ENCODE results near the gene SLC5A3. TPM values are rescaled to one million over a fixed set of nuclear protein-coding genes. Genes with fewer than 3 reads are reported as not detected.

SLC5A3 gene
- total and polyA plus RNA-seq, 2 of the 8 experiments (the other 6 are each of a cell fraction or from before 2014, with no cell fraction given) = 4.0 to 19.4 TPM

DNA sequence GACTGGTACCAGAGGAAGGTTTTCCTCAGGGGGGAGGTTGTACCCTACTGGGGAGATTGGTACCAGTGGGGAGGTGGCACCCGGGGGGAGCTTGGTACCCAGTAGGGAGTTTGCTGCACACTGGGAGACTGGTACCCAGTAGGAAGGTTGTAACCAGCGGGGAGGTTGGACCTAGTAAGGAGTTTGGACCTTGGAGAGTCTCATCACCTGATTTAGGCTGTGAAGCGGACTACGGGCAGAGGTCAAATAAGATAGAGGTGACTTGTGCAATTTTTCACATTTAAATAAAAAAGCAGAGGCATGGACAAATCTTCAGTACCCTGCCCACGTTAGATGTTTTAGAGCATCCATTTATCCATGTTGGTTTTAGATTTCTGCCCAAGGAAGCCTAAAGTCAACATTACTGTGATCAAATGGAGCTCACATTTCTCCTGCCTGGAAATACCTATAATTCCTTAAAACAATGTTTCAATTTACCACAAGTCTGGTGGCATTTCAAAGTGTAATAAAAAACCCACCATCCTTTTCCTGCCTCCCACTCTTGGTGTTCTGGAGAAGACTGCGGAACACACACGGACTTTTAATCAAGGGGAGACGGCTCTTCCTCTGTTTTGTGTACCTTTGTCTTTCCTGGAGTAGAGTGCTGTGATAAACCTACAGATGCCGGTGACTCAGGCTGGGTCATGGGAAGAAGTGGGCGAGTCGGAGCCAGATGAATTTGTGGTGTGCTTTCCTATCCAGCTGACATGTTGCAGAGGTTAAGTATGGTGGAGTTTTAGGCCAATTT, 36.2 kb upstream of the SLC5A3 start:
- no peak overlapping the region for H4K91ac ChIP-seq (replicated peaks; ENCODE audit: insufficient read length, low read length)
- H3K27me3 ChIP-seq (replicated peaks in 1 of 4; ENCODE audit: control insufficient read depth in 3 of 4, extremely low read depth in 1 of 4, insufficient read depth in 3 of 4, low read length in 3 of 4) = no peaks in the 10 kb centered on the region
- H2BK20ac ChIP-seq (ENCODE audit: low read length) = no peak overlapping the region
- no peaks in the 10 kb centered on the region for H3K23me2 ChIP-seq (ENCODE audit: low read depth, low read length)
- no peak overlapping the region for H2BK15ac ChIP-seq (ENCODE audit: low read length)
- H3K18ac ChIP-seq (ENCODE audit: extremely low read depth, low read length) = no peak overlapping the region
- no peak overlapping the region for H3K23ac ChIP-seq (ENCODE audit: insufficient read length)
- H3K79me1 ChIP-seq (ENCODE audit: low read depth, low read length) = no peaks in the 10 kb centered on the region; the same call in 1 of the 2 replicates
- H2BK120ac ChIP-seq (replicated peaks; ENCODE audit: low read depth, low read length) = no peak overlapping the region
- ChIA-PET POLR2A (ENCODE audit: partially characterized antibody) (no interaction called here), CTCF (ENCODE audit: partially characterized antibody) (no interaction called here)
- no peaks in the 10 kb centered on the region for H3K36me3 ChIP-seq (ENCODE audit: control insufficient read depth in 2 of 4, insufficient read depth in 4 of 4, low read length in 3 of 4)
- H4K20me1 ChIP-seq (replicated peaks in 1 of 2; ENCODE audit: control insufficient read depth in 1 of 2, insufficient read depth in 2 of 2, low read length in 2 of 2) = no peaks in the 10 kb centered on the region
- no peak overlapping the region for H2AFZ ChIP-seq (ENCODE audit: low read length)
- H3K79me2 ChIP-seq (ENCODE audit: control insufficient read depth in 1 of 2, insufficient read depth in 2 of 2, low read length in 2 of 2) = no peaks in the 10 kb centered on the region
- no peak overlapping the region for H3K14ac ChIP-seq (ENCODE audit: insufficient read length)
- no peak overlapping the region for H3K56ac ChIP-seq (replicated peaks; ENCODE audit: insufficient read length, low read depth, low read length)
- DNase-seq (ENCODE audit: low read depth in 1 of 2, low spot score in 2 of 2) = no peak
- no peak overlapping the region for H3K27ac ChIP-seq (ENCODE audit: low read depth, low read length)
- WGBS, 2 experiments (ENCODE audit: extremely low coverage in 1 of 2, insufficient coverage in 1 of 2, insufficient read length in 1 of 2, insufficient replicate concordance in 2 of 2, low coverage in 1 of 2, low lambda C conversion rate in 2 of 2, missing lambda C conversion rate in 1 of 2) = 96% methylated on average over 11 of the region's 11 CpGs; no CpG with 5 or more reads in 1 of the 2 experiments
- H3K4me1 ChIP-seq (replicated peaks in 1 of 4; ENCODE audit: control insufficient read depth in 3 of 4, insufficient read depth in 4 of 4, low read length in 3 of 4) = peaks cover 0 to 9% (median 2%) of the 10 kb centered on the region in 4 experiments; a peak in 3 of 7 replicates
- H3K4ac ChIP-seq (replicated peaks; ENCODE audit: insufficient read length, low read depth, low read length) = no peak overlapping the region
- H4K8ac ChIP-seq (ENCODE audit: extremely low read depth, insufficient read depth, low read length) = no peak overlapping the region
- no peak overlapping the region for H4K5ac ChIP-seq (ENCODE audit: insufficient read length, low read depth, low read length)
- no peaks in the 10 kb centered on the region for H3K9me3 ChIP-seq (ENCODE audit: insufficient read depth in 2 of 2, low read depth in 1 of 2, low read length in 1 of 2)
- no peak overlapping the region for H2AK5ac ChIP-seq (ENCODE audit: low read depth, low read length)
- no peak overlapping the region for H3K9ac ChIP-seq (replicated peaks in 1 of 4; ENCODE audit: extremely low read depth in 1 of 4, low read depth in 3 of 4, low read length in 3 of 4)
- TF ChIP-seq SIRT6 (IDR thresholded peaks at IDR 0.05; ENCODE audit: low read length) (no peak), POLR2A (IDR thresholded peaks at IDR 0.05; ENCODE audit: control extremely low read depth in 1 of 2, low read depth in 2 of 2, low read length in 2 of 2) (no peak), NRF1 (IDR thresholded peaks at IDR 0.05; ENCODE audit: low read depth, low read length) (no peak), HDAC2 (IDR thresholded peaks at IDR 0.05; ENCODE audit: borderline replicate concordance in 1 of 2, low read depth in 2 of 2, low read length in 2 of 2) (no peak), CHD2 (IDR thresholded peaks at IDR 0.05; ENCODE audit: low read length) (no peak)
- 0 out of 2 replicates have a peak overlapping the region, but pooled peaks have one; percentile 21 for H2BK12ac ChIP-seq (ENCODE audit: low read depth, low read length)
- no peak for FAIRE-seq
- no peak overlapping the region for H2BK5ac ChIP-seq (ENCODE audit: low read depth, low read length)
- no peak overlapping the region for H3K4me2 ChIP-seq (ENCODE audit: insufficient read depth in 1 of 2, low read depth in 2 of 2, low read length in 2 of 2)
- no peak overlapping the region for H3K4me3 ChIP-seq (ENCODE audit: extremely low read depth in 1 of 4, insufficient read depth in 2 of 4, low read depth in 3 of 4, low read length in 4 of 4)
